ENCODE measurements around the gene ZBTB7A. TPM values are rescaled to one million over a fixed set of nuclear protein-coding genes. Genes with fewer than 3 reads are reported as not detected.

The ZBTB7A gene
- total RNA-seq, 1 experiment from 2014 or later = 49.5 TPM

- Histone ChIP-seq H3K36me3 (ENCODE audit: control insufficient read depth in 1 of 2, insufficient read depth in 2 of 2, low read length in 2 of 2) (peaks cover 19 to 35% of the 10 kb centered on the region in 2 experiments; a peak in 3 of 4 replicates), H3K27me3 (ENCODE audit: insufficient read depth, low read length) (no peaks in the 10 kb centered on the region), H3K9me3 (ENCODE audit: control insufficient read depth in 1 of 2, insufficient read depth in 1 of 2, low read depth in 1 of 2, low read length in 2 of 2) (no peaks in the 10 kb centered on the region), H3K79me2 (ENCODE audit: insufficient read depth, low read length) (peaks cover 82% of the 10 kb centered on the region), H3K4me3 (replicated peaks in 1 of 2; ENCODE audit: low read depth in 1 of 2, low read length in 2 of 2) (no peak overlapping the region), H3K9me2 (ENCODE audit: insufficient read depth) (no peaks in the 10 kb centered on the region), H3K4me2 (ENCODE audit: low read length) (no peak overlapping the region), H2AFZ (ENCODE audit: low read depth, low read length, poor library complexity, severe bottlenecking) (no peak overlapping the region), H3K27ac (ENCODE audit: low read depth, low read length) (no peak overlapping the region), H3K9ac (ENCODE audit: low read length) (no peak overlapping the region), H3K4me1 (ENCODE audit: control insufficient read depth in 1 of 2, insufficient read depth in 2 of 2, low read length in 2 of 2) (no peaks in the 10 kb centered on the region), H4K20me1 (ENCODE audit: insufficient read depth) (peaks cover 8% of the 10 kb centered on the region; the same call in 1 of the 2 replicates)
- ATAC-seq (no peak), DNase-seq (ENCODE audit: low read depth, low spot score) (no peak)
- TF ChIP-seq EZH2phosphoT487 (IDR thresholded peaks at IDR 0.05; ENCODE audit: borderline replicate concordance) (no peak), MAX (IDR thresholded peaks at IDR 0.05) (no peak), SP1 (IDR thresholded peaks at IDR 0.05; ENCODE audit: low read depth) (no peak), ZBTB33 (IDR thresholded peaks at IDR 0.05; ENCODE audit: extremely low read depth, insufficient replicate concordance, low read length) (no peak), YY1 (IDR thresholded peaks at IDR 0.05; ENCODE audit: extremely low read depth, insufficient replicate concordance, low read depth, low read length) (no peak), ZFX (IDR thresholded peaks at IDR 0.05) (no peak), EZH2 (IDR thresholded peaks at IDR 0.05) (no peak), TCF7L2 (IDR thresholded peaks at IDR 0.05; ENCODE audit: borderline replicate concordance, extremely low read depth, insufficient read depth, insufficient read length) (no peak), JUND (IDR thresholded peaks at IDR 0.05) (no peak)
- CTCF ChIA-PET = no interaction called here
- no TSS peak for BruUV-seq (replicated peaks)
- POLR2A ChIA-PET = no interaction called here
- intact Hi-C loops (cut with micrococcal nuclease) = no loop called here
- RAD21 ChIA-PET (ENCODE audit: low non-redundant PET in 1 of 2, low total read pairs in 2 of 2, uncharacterized antibody in 2 of 2, unreplicated experiment in 2 of 2) = no interaction called here
These were observed 19.6 kb downstream of the ZBTB7A start for GRCh38 chr19:4046946-4047683.
